DMS153 (cell line): Measurements from ENCODE around the gene CC2D1B.

ENCODE experiments used
- DNase-seq: peaks from one replicate; lab custom pipeline; 2025; lab: John Stamatoyannopoulos, UW

CC2D1B gene

GRCh38 chr1:52358851-52359497 is 7.0 kb downstream of the CC2D1B start:
- no peak for DNase-seq

- no peak for DNase-seq
These were observed 8.6 kb downstream of the CC2D1B start for GRCh38 chr1:52357397-52357796.

GRCh38 chr1:52356818-52357355 is 9.1 kb downstream of the CC2D1B start:
- no peak for DNase-seq

- no peak for DNase-seq
These were observed 10.0 kb downstream of the CC2D1B start for GRCh38 chr1:52355847-52356505.

GRCh38 chr1:52355436-52355835 is 10.6 kb downstream of the CC2D1B start:
- no peak for DNase-seq

- DNase-seq = no peak
These were observed 13.3 kb downstream of the CC2D1B start for GRCh38 chr1:52352690-52353089.

- no peak for DNase-seq
These were observed 17.2 kb downstream of the CC2D1B start for GRCh38 chr1:52348704-52349300.

GRCh38 chr1:52346653-52347052 is 19.4 kb downstream of the CC2D1B start:
- no peak for DNase-seq

GRCh38 chr1:52345252-52345651 is 20.8 kb downstream of the CC2D1B start:
- no peak for DNase-seq

- DNase-seq = no peak
These were observed 22.0 kb downstream of the CC2D1B start for GRCh38 chr1:52343979-52344378.

GRCh38 chr1:52341655-52342260 is 24.2 kb downstream of the CC2D1B start:
- DNase-seq = no peak

- no peak for DNase-seq
These were observed 28.6 kb downstream of the CC2D1B start for GRCh38 chr1:52337439-52337838.

- DNase-seq = no peak
These were observed 31.0 kb downstream of the CC2D1B start for GRCh38 chr1:52334906-52335528.

- no peak for DNase-seq
These were observed 33.6 kb downstream of the CC2D1B start for GRCh38 chr1:52332411-52332810.

GRCh38 chr1:52328615-52329014 is 37.4 kb downstream of the CC2D1B start:
- DNase-seq = no peak

GRCh38 chr1:52325786-52326185 is 40.2 kb downstream of the CC2D1B start:
- DNase-seq = no peak

- DNase-seq = peak; percentile 16
These were observed 42.3 kb downstream of the CC2D1B start for GRCh38 chr1:52323731-52324130.

- DNase-seq = no peak
These were observed 44.9 kb downstream of the CC2D1B start for GRCh38 chr1:52321061-52321460.

- DNase-seq = no peak
These were observed 59.6 kb downstream of the CC2D1B start for GRCh38 chr1:52306227-52307006.

GRCh38 chr1:52305417-52306226 is 60.4 kb downstream of the CC2D1B start:
- no peak for DNase-seq
